Activated CD4-positive, CD25-positive, alpha-beta regulatory T cell treated with anti-CD3 and anti-CD28 coated beads, Interleukin-2, amount 50 U/mL, for 72 hours (primary cell): ENCODE measurements around the gene ZNF385C.

Experiments
- DNase-seq: peaks from one replicate; pipeline ENCODE4 v3.0.0; 2021

The ZNF385C gene

GRCh38 chr17:42122371-42123303 lies 24.4 kb upstream of the ZNF385C start, which contains the start of gene HSPB9:
Gene HSPB9, plus strand, starts transcription at chr17:42122804. Its CDS starts 47 bp downstream, at chr17:42122851.
- DNase-seq: no peak

GRCh38 chr17:42120770-42121769 lies 22.8 kb upstream of the ZNF385C start, which contains the start of gene KAT2A:
Gene KAT2A, minus strand, starts transcription at chr17:42121367. Its CDS starts 63 bp downstream, at chr17:42121304.
- peak; percentile 82 for DNase-seq

GRCh38 chr17:42120161-42120769 lies 22.0 kb upstream of the ZNF385C start:
- no peak for DNase-seq

GRCh38 chr17:42119301-42119700 lies 21.0 kb upstream of the ZNF385C start:
- no peak for DNase-seq

GRCh38 chr17:42118545-42118944 lies 20.3 kb upstream of the ZNF385C start:
- DNase-seq: no peak

- DNase-seq: no peak
Observed at GRCh38 chr17:42118126-42118510, 19.8 kb upstream of the ZNF385C start.

GRCh38 chr17:42117397-42118125 lies 19.3 kb upstream of the ZNF385C start:
- DNase-seq: no peak

- DNase-seq: peak; percentile 75
Observed at GRCh38 chr17:42116705-42117396, 18.6 kb upstream of the ZNF385C start.

- no peak for DNase-seq
Observed at GRCh38 chr17:42114118-42114517, 15.8 kb upstream of the ZNF385C start.

GRCh38 chr17:42113293-42114069 lies 15.2 kb upstream of the ZNF385C start:
- DNase-seq: no peak

GRCh38 chr17:42112552-42113176 lies 14.4 kb upstream of the ZNF385C start, which contains the start of gene DHX58:
Gene DHX58, minus strand, starts transcription at chr17:42112714. Its CDS starts 822 bp downstream, at chr17:42111892.
- peak; percentile 71 for DNase-seq

GRCh38 chr17:42111871-42112551 lies 13.7 kb upstream of the ZNF385C start:
- DNase-seq: peak; percentile 45

- no peak for DNase-seq
Observed at GRCh38 chr17:42111265-42111636, 13.0 kb upstream of the ZNF385C start.

- DNase-seq: no peak
Observed at GRCh38 chr17:42110301-42111264, 12.3 kb upstream of the ZNF385C start.

GRCh38 chr17:42109086-42109485 lies 10.8 kb upstream of the ZNF385C start:
- DNase-seq: no peak

GRCh38 chr17:42107597-42108576 lies 9.6 kb upstream of the ZNF385C start:
- peak; percentile 93 for DNase-seq

- no peak for DNase-seq
Observed at GRCh38 chr17:42107124-42107523, 8.9 kb upstream of the ZNF385C start.
